BJ (cell line): Measurements from ENCODE around the gene CAMKV. TPM values are rescaled to one million over a fixed set of nuclear protein-coding genes. Genes with fewer than 3 reads are reported as not detected.
"Not testable (repeated sequence)": the region's sequence is repeated elsewhere in the genome, so short reads cannot be mapped to it uniquely, and the experiment has no call there.

Experiments used
- CTCF ChIA-PET: fragments of 350-600 bp; formaldehyde crosslinking; extraction: SDS; loops from one replicate; lab custom pipeline; 2021; ENCODE audit warnings: antibody characterized with exemption, inconsistent platforms; lab: Yijun Ruan, JAX
- POLR2A ChIA-PET: fragments of 300-600 bp; sonication (Branson Sonifier 250); formaldehyde crosslinking; extraction: SDS; loops from one replicate; lab custom pipeline; 2021; ENCODE audit warnings: antibody characterized with exemption; lab: Charles Lee
- DNase-seq: peaks from one replicate; pipeline ENCODE4 v3.0.0-alpha.2; 2011; ENCODE audit warnings: low read depth
- H3K27me3 ChIP-seq: 2 replicates; pipeline ENCODE4 v1.6.0; 2011; ENCODE audit warnings: low read length; ENCODE audit not compliant: control insufficient read depth, insufficient read depth
- H3K36me3 ChIP-seq: 2 replicates; pipeline ENCODE4 v1.5.1; 2011; ENCODE audit warnings: low read length; ENCODE audit not compliant: control insufficient read depth, insufficient read depth
- H3K4me3 ChIP-seq: 2 replicates; pipeline ENCODE4 v1.5.1; 2011; ENCODE audit warnings: low read depth, mild to moderate bottlenecking, control low read depth, low read length
- CTCF ChIP-seq: IDR thresholded peaks from 2 replicates; pipeline ENCODE4 v1.5.1; 2011; ENCODE audit warnings: low read depth, mild to moderate bottlenecking, control low read depth, inconsistent platforms, low read length, moderate library complexity; ENCODE audit not compliant: insufficient read depth
- polyA minus RNA-seq: library from RNA; depleted of rRNA, polyadenylated mRNA; stranded (reverse); fragments of >200 nt; gene quantifications from 2 replicates; pipeline ENCODE4 v1.2.3, GENCODE V29; 2011; rRNA and poly(A)+ RNA removed
- polyA plus RNA-seq: library from polyadenylated mRNA; depleted of rRNA; stranded (reverse); fragments of >200 nt; gene quantifications from 2 replicates; pipeline ENCODE4 v1.2.3, GENCODE V29; 2011; rRNA removed

CAMKV gene
- polyA plus RNA-seq = not detected in 2 replicates
- not detected in 2 replicates for polyA minus RNA-seq

GRCh38 chr3:49869525-49870126, at the start of gene CAMKV:
Gene CAMKV (minus strand): TSS chr3:49869906. CDS start chr3:49862388, 7,518 bp downstream.
- no peak for DNase-seq
- Histone ChIP-seq H3K27me3 (peaks cover 39% of the 10 kb centered on the region), H3K4me3 (peak within 1 kb of the TSS; percentile 3; the same call in 1 of the 2 replicates), H3K36me3 (no peaks in the 10 kb centered on the region)
- TF ChIP-seq CTCF = no peak
- POLR2A ChIA-PET = no interaction called here
- CTCF ChIA-PET = interaction anchor here (1.2 kb wide), 1 partner anchor 29 kb away, joined by 5 read pairs; no protein-coding TSS in a partner anchor

- DNase-seq, H3K27me3 ChIP-seq, H3K4me3 ChIP-seq, H3K36me3 ChIP-seq, POLR2A ChIA-PET: not testable (repeated sequence)
- CTCF ChIA-PET = interaction anchor here (1.1 to 1.3 kb wide), 2 partner anchors 11 kb away, joined by 3 read pairs; partner anchors contain the start of gene MON1A
Measured at GRCh38 chr3:49917806-49918590, 48.3 kb upstream of the CAMKV start.

- DNase-seq = no peak
- H3K27me3 ChIP-seq = no peaks in the 10 kb centered on the region
- H3K4me3 ChIP-seq = no peak overlapping the region
- CTCF ChIA-PET = interaction anchor here (0.6 to 1.1 kb wide), 2 partner anchors 13 to 20 kb away, joined by 3 to 4 read pairs; partner anchors contain the start of gene MON1A
- no peak for TF ChIP-seq CTCF
- peaks cover 3% of the 10 kb centered on the region; the same call in 1 of the 2 replicates for H3K36me3 ChIP-seq
- POLR2A ChIA-PET = no interaction called here
Measured at GRCh38 chr3:49916686-49917085, 47.0 kb upstream of the CAMKV start.

- ChIA-PET CTCF (interaction anchor here (1.2 kb wide), 1 partner anchor 9 kb away, joined by 7 read pairs; no protein-coding TSS in a partner anchor), POLR2A (interaction anchor here (0.5 kb wide), 1 partner anchor 9 kb away, joined by 4 read pairs; no protein-coding TSS in a partner anchor)
- no peaks in the 10 kb centered on the region for H3K27me3 ChIP-seq
- no peak for TF ChIP-seq CTCF
- DNase-seq = no peak
- H3K4me3 ChIP-seq = no peak overlapping the region
- peaks cover 8% of the 10 kb centered on the region for H3K36me3 ChIP-seq
Measured at GRCh38 chr3:49914906-49915305, 45.2 kb upstream of the CAMKV start.

- Histone ChIP-seq H3K27me3 (no peaks in the 10 kb centered on the region), H3K36me3 (peaks cover 8% of the 10 kb centered on the region), H3K4me3 (no peak overlapping the region)
- no peak for DNase-seq
- TF ChIP-seq CTCF = no peak
- ChIA-PET CTCF (no interaction called here), POLR2A (no interaction called here)
Measured at GRCh38 chr3:49912881-49913281, 43.2 kb upstream of the CAMKV start.
